ENCODE data around the gene CKAP2L.

CKAP2L gene

GRCh38 chr2:112791693-112792230, 27.4 kb upstream of the CKAP2L start:
- DNase-seq: no peak

- DNase-seq: no peak
Observed at GRCh38 chr2:112791019-112791418, 26.6 kb upstream of the CKAP2L start.

- no peak for DNase-seq
Observed at GRCh38 chr2:112790305-112790704, 25.9 kb upstream of the CKAP2L start.

DNA sequence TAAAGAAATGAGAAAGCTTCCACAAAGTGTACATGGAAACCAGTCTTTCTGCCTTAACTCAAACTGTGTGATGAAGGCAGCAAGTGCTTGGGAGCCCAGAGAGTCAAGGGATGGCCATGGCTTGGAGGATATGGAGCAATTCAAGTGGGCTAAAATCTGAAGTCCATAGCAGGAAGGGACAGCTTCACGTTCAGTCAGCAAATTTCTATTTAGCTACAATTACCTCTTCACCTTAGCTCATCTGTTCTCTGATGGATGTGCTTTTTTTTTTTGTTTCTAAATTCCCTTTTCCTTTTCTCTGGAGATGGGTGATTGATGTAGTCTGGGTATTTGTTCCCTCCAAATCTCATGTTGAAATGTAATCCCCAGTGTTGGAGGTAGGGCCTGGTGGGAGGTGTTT, 24.8 kb upstream of the CKAP2L start:
- no peak for DNase-seq

GRCh38 chr2:112788653-112789052, 24.2 kb upstream of the CKAP2L start:
- no peak for DNase-seq

- no peak for DNase-seq
Observed at GRCh38 chr2:112787729-112788393, 23.5 kb upstream of the CKAP2L start.

DNA sequence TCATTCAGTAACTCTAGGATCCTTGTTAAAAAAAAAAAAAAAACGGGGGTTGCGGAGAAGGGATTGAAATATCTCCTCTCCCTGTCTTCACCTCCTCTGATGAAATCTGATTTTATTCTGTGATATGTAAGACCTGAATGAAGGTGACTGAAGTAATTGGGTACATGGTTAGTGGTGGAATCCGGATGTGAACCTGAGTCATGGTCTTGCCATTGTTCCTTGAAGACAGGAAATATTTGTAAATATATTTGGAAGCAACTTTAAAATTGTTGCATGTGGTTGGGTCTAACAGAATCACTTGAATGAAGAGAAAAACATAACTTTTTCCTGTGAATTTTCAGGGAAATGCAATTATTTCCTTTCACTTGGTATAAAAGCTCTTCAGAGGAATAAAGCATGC, 22.9 kb upstream of the CKAP2L start:
- no peak for DNase-seq

DNA sequence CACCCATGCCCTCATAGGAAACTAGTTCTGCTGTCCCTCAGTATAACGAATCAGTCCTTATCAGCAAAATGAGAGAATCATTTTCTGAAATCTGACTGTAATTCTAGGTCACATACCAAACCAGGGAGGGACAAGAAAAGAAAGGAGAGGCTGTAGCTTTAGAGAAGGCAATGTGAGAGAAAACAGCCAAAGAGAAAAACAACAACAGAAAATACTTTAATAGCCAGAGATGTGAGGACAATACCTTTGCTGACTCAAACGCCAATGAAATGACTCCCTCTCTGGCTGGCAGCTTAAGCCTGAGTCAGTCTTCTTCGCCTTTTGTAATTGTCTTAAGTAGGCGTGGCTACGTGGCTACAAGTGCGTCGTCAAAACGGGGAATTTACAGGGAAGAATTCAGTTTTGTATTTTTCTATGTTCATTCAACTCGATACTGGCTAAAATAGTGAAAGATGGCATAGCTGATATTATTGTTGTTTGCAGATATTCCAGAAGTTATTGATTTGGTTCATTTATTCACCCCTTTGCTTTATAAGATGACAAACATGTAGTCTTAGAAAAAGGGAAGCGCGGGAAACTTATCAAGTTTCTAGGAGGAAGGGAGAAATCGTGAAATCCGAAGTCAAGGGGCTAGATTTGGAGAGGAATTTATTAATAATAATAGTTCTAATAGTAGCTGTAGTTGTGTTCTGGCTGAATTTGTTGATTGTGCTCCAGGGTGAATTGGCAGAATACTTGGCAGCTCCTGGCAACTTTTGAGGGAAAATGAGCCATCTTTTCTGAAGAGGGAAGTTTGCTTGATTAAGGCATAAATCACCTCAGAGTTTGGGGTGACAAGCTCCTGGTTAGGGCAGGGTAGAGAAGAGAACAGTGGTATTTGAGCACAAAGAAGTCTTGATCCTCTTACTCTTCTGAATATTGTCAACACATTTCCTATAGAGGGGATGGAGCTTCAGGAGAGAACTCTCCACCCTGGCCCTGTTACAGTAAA, 20.1 kb upstream of the CKAP2L start, which contains the start of gene IL1A:
Gene IL1A (minus strand): TSS at position 295 of the 991 bp plus-strand sequence. CDS start 723 bp downstream, outside the sequence.
- no peak for DNase-seq

DNA sequence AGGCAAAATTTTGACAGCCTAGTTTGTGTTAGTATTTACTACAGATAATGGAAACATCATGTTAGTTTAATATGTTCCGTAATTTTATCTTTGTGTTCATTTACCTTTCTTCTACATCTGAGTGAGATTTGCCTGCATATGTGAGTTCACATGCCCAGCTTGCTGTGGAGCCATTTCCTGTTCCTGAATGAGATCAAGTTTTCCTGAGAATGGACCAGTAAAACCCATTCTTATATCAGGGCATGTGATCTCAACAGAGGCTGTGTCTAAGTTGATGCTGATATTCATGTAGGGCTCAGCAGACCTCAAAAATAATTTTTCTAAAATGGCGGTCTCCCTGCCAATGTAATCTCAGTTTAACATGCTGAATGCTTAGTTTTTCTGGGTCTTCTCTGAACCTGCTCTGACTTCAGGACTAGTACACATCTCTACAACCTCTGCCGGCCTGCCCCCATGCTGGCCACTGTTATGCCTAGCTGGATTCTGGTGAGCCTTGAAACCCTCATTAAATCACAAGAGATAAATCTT, 18.8 kb upstream of the CKAP2L start:
- no peak for DNase-seq

GRCh38 chr2:112782234-112782799, 17.9 kb upstream of the CKAP2L start:
- no peak for DNase-seq

GRCh38 chr2:112779598-112779997, 15.2 kb upstream of the CKAP2L start:
- DNase-seq: no peak

DNA sequence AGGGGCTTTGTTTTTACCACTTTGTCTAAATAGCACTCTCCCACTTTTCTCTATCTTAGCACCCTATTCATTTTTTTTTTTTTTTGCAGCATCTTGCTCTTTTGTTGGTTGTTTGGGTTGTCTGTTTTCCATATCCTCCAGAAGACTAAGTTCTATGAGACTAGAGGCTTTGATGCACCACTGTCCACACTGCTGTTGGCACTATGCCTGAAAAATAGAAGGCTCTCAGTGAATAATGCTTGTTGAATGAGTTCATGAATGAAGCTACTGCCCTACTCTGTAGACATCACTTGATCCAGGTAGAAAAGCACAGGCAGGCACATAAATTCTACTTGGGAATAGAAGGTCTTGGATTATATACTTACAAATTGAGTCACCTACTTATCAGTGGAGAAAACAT, 12.6 kb upstream of the CKAP2L start:
- DNase-seq: no peak

GRCh38 chr2:112776113-112776512, 11.7 kb upstream of the CKAP2L start:
- DNase-seq: no peak

GRCh38 chr2:112774536-112775285, 10.3 kb upstream of the CKAP2L start:
- no peak for DNase-seq

DNA sequence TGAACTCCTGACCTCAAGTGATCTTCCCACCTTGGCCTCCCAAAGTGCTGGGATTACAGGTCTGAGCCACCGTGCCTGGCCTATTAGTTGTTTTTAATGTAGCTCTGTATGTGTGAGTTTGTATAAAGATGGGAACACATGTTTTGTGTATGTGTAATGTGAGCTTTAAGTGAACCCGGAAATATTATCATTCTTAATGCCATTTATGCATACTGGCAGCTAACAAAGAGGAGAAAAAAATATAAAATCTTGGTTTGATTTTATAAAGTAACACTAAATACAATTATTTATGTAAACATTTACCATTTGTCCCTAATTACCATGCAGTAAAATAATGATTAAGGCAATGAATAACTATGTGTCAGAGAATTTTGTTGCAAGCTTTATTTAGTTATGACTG, 9.1 kb upstream of the CKAP2L start:
- DNase-seq: no peak

DNA sequence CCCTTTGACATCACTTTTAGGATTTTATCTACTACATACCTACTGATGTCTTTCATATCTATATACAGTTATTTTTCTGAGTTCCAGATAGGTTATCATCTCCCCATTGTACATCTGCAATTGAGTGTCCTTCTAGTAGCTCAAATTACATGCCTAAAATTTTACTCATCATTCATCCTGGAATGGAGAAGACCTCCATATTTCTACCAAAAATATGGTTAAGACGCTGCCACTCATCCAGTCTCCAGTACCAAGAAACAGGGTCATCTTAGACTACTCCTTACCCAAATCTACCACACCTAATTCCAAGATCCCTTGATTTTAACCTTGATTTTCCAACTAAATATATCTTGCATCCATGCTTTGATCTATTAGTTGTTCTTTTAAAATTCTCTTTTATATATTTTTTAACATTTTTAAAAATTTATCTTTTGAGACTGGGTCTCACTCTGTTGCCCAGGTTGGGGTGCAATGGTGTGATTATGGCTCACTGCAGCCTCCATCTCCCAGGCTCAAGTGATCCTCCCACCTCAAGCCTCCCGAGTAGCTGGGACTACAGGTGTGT, 8.6 kb upstream of the CKAP2L start:
- DNase-seq: no peak

DNA sequence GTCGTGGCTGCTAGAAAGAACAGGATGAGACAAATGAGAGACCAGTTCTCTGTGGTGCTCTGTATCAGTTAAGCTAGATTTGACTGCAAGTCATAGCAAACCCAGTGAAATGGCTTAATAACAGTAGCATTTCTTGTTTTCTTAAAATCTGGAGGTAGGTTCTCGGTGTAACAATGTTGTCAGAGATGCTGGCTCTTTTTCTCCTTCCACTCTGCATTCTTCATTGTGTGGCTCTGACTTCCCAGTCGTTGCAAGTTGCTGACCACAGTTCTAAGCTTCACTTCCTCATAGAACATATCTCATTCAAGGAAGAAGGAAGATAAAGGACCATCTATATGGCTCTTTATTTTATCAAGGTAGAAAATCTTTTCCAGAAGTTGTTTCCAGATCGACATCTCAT, 7.9 kb upstream of the CKAP2L start:
- DNase-seq: no peak

- DNase-seq: no peak
Observed at GRCh38 chr2:112768432-112768831, 4.0 kb upstream of the CKAP2L start.

GRCh38 chr2:112767693-112768330, 3.4 kb upstream of the CKAP2L start:
- DNase-seq: no peak

GRCh38 chr2:112765251-112765650, 842 bp upstream of the CKAP2L start:
- no peak for DNase-seq

GRCh38 chr2:112762276-112762675, 2.1 kb downstream of the CKAP2L start:
- no peak for DNase-seq

DNA sequence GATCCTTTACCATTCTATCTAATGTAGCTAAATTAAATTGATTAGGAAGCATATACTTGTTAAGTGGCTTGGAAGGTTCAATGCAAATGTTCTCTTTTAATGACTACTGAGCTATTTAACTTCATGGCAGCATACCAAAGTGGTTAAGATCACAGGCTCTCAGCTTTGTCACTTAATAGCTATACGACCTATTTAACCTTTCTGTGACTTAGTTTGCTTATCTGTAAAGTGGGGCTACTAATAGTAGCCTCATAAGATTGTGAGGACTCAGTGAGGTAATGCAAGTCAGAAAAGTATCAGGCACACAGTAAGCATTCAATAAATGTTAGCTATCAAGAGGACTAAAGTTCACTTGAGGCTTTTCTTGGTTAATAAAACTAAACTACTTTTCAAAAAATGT, 4.3 kb downstream of the CKAP2L start:
- DNase-seq: no peak
